Measurements from ENCODE around the gene RAPGEF2. TPM values are rescaled to one million over a fixed set of nuclear protein-coding genes. Genes with fewer than 3 reads are reported as not detected.

RAPGEF2 gene
- total RNA-seq, 1 experiment from 2014 or later: 37.1 TPM

DNA sequence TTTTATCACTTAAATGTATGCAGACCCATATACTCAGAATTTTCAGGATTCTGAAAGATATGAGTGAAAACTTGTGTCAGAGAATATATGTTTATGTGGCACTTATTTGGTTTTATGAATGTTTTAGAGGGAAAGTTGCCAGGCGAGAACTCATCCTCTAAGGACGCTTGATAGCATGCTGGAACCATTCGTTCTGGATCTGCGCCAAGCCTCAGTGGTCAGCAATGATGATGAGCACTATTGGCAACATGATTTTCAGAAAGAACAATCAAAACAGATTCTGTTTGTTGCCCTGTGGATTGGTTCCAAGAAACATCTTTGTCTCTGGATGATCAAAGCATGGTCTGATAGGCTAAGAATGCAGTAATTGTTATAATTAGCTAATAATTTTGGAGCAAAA is 32.1 kb upstream of the RAPGEF2 start:
- H3K36me3 Mint-ChIP-seq (ENCODE audit: insufficient read depth in 1 of 3, low read depth in 3 of 3): no peaks in the 10 kb centered on the region; a peak in 1 of 7 replicates
- TF ChIP-seq, protein P1, sequence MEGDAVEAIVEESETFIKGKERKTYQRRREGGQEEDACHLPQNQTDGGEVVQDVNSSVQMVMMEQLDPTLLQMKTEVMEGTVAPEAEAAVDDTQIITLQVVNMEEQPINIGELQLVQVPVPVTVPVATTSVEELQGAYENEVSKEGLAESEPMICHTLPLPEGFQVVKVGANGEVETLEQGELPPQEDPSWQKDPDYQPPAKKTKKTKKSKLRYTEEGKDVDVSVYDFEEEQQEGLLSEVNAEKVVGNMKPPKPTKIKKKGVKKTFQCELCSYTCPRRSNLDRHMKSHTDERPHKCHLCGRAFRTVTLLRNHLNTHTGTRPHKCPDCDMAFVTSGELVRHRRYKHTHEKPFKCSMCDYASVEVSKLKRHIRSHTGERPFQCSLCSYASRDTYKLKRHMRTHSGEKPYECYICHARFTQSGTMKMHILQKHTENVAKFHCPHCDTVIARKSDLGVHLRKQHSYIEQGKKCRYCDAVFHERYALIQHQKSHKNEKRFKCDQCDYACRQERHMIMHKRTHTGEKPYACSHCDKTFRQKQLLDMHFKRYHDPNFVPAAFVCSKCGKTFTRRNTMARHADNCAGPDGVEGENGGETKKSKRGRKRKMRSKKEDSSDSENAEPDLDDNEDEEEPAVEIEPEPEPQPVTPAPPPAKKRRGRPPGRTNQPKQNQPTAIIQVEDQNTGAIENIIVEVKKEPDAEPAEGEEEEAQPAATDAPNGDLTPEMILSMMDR (conservative IDR thresholded peaks at IDR 0.05): no peak
- WGBS (ENCODE audit: extremely low coverage, insufficient read length, low lambda C conversion rate): no CpG with 5 or more reads among the region's 4 CpGs

More for the DNA sequence above, 32.1 kb upstream of the RAPGEF2 start:
- Histone ChIP-seq H3K4me2 (ENCODE audit: insufficient read depth, insufficient read length, low read length) (no peak overlapping the region), H2BK12ac (ENCODE audit: insufficient read length, low read depth, low read length) (no peak overlapping the region), H2BK120ac (ENCODE audit: low read depth, low read length, poor library complexity, severe bottlenecking) (no peak overlapping the region), H3K18ac (ENCODE audit: insufficient read length, low read depth, low read length) (no peak overlapping the region), H2AK5ac (ENCODE audit: insufficient read length, low read length) (no peak overlapping the region), H2BK5ac (ENCODE audit: insufficient read length, low read length) (no peak overlapping the region), H3K56ac (ENCODE audit: insufficient read length, low read depth, low read length) (no peak overlapping the region), H2BK20ac (ENCODE audit: low read depth, low read length, poor library complexity, severe bottlenecking) (no peak overlapping the region), H3K14ac (ENCODE audit: insufficient read depth, low read length) (no peak overlapping the region), H3K9me3 (ENCODE audit: control insufficient read depth, low read depth, low read length) (no peaks in the 10 kb centered on the region), H3K27me3 (ENCODE audit: insufficient read depth, low read length) (no peaks in the 10 kb centered on the region), H3T11ph (ENCODE audit: low read length) (no peak overlapping the region), H2BK15ac (ENCODE audit: low read depth, low read length) (no peak overlapping the region), H3K9ac (ENCODE audit: extremely low read depth, insufficient read length, low read length) (no peak overlapping the region), H2AFZ (ENCODE audit: low read length) (no peak overlapping the region), H4K8ac (replicated peaks; ENCODE audit: insufficient read length, low read depth, low read length) (no peak overlapping the region), H3K4me1 (ENCODE audit: insufficient read depth, low read length) (no peaks in the 10 kb centered on the region; the same call in 1 of the 2 replicates), H3K4ac (ENCODE audit: low read depth, low read length) (no peak overlapping the region), H3K79me1 (ENCODE audit: insufficient read depth, low read depth, low read length, poor library complexity, severe bottlenecking) (no peaks in the 10 kb centered on the region), H3K23ac (ENCODE audit: insufficient read length, low read depth, low read length) (no peak overlapping the region), H3K23me2 (ENCODE audit: insufficient read length, low read depth, low read length, poor library complexity, severe bottlenecking) (no peaks in the 10 kb centered on the region), H3K27ac (ENCODE audit: insufficient read length, low read depth, low read length) (no peak overlapping the region), H4K5ac (ENCODE audit: insufficient read length, low read depth, low read length) (no peak overlapping the region), H4K91ac (ENCODE audit: insufficient read length, low read depth, low read length) (no peak overlapping the region), H3K79me2 (ENCODE audit: insufficient read depth, low read length) (no peaks in the 10 kb centered on the region), H4K20me1 (ENCODE audit: control insufficient read depth, insufficient read depth, insufficient read length) (no peaks in the 10 kb centered on the region)
- Mint-ChIP-seq H3K4me1 (peaks cover 27 to 31% of the 10 kb centered on the region in 2 experiments), H3K4me3 (no peak overlapping the region), H3K27me3 (ENCODE audit: low read depth) (no peaks in the 10 kb centered on the region), H3K9me3 (peaks cover 3 to 6% of the 10 kb centered on the region in 2 experiments; a peak in 4 of 5 replicates), H3K27ac (peak overlapping the region in 2 of 3 experiments; percentile 63 to 95; a peak in 3 of 7 replicates)
- no peak for DNase-seq
